ENCODE measurements around the gene SHPK. TPM values are rescaled to one million over a fixed set of nuclear protein-coding genes. Genes with fewer than 3 reads are reported as not detected.

Gene SHPK
- total and polyA plus RNA-seq, 9 of the 15 experiments (the other 6 are each of a cell fraction or from before 2014, with no cell fraction given): 2.5 to 16.3 (median 11.8) TPM

DNA sequence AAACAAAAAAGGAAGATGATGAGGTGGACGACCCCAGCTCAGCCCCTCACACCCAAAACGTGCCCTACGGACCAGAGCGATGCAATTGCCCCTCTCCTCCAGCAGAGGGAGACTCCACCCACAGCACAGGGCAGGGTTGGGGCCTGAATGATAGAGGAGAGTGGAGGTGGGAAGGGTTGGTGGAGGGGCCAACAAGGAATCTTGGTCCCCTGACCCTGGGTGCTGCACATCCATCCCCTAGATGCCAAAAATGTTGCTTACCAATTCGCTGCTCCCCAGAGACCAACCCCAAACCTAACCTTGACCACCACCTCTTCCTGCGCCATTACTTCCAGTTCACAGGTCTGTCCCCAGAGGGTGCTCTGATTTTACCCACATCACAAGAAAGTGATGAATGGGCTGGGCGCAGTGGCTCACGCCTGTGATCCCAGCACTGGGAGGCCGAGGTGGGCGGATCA, 47.0 kb upstream of the SHPK start (continued):
- TF ChIP-seq TSHZ1 (CRISPR knock-in tag; IDR thresholded peaks at IDR 0.05): no peak
- TF ChIP-seq CTCF (IDR thresholded peaks at IDR 0.05 in 2 of 3, conservative IDR thresholded peaks at IDR 0.05 in 1 of 3; ENCODE audit: insufficient read depth in 2 of 3, low read depth in 1 of 3, low read length in 3 of 3): peak; percentile 69 to 89 (median 85)
- TF ChIP-seq, protein P1, sequence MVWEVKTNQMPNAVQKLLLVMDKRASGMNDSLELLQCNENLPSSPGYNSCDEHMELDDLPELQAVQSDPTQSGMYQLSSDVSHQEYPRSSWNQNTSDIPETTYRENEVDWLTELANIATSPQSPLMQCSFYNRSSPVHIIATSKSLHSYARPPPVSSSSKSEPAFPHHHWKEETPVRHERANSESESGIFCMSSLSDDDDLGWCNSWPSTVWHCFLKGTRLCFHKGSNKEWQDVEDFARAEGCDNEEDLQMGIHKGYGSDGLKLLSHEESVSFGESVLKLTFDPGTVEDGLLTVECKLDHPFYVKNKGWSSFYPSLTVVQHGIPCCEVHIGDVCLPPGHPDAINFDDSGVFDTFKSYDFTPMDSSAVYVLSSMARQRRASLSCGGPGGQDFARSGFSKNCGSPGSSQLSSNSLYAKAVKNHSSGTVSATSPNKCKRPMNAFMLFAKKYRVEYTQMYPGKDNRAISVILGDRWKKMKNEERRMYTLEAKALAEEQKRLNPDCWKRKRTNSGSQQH (CRISPR knock-in tag; IDR thresholded peaks at IDR 0.05): peak; percentile 13; the same call in 1 of the 2 replicates
- TF ChIP-seq, protein P2, sequence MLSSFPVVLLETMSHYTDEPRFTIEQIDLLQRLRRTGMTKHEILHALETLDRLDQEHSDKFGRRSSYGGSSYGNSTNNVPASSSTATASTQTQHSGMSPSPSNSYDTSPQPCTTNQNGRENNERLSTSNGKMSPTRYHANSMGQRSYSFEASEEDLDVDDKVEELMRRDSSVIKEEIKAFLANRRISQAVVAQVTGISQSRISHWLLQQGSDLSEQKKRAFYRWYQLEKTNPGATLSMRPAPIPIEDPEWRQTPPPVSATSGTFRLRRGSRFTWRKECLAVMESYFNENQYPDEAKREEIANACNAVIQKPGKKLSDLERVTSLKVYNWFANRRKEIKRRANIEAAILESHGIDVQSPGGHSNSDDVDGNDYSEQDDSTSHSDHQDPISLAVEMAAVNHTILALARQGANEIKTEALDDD (IDR thresholded peaks at IDR 0.05): no peak
- TF ChIP-seq SMC3 (conservative IDR thresholded peaks at IDR 0.05; ENCODE audit: insufficient read depth, low read depth, low read length): peak; percentile 50; the same call in 1 of the 2 replicates
- peak in 1 of 2 experiments; percentile 43; a peak in 1 of 4 replicates for TF ChIP-seq MAZ (CRISPR knock-in tag; conservative IDR thresholded peaks at IDR 0.05 in 1 of 2, IDR thresholded peaks at IDR 0.05 in 1 of 2)
- no peak for TF ChIP-seq COPS2 (conservative IDR thresholded peaks at IDR 0.05)
- no peak for TF ChIP-seq SNAPC5 (CRISPR knock-in tag; IDR thresholded peaks at IDR 0.05)
- TF ChIP-seq HOMEZ (CRISPR knock-in tag; IDR thresholded peaks at IDR 0.05): no peak
- TF ChIP-seq MTA1 (IDR thresholded peaks at IDR 0.05; ENCODE audit: borderline replicate concordance): no peak
- no peak for TF ChIP-seq PYGO2 (tag; IDR thresholded peaks at IDR 0.05)
- TF ChIP-seq SAFB (IDR thresholded peaks at IDR 0.05; ENCODE audit: borderline replicate concordance, low read depth, low read length): no peak

All from K562 (cell line).